Ishikawa (cell line): ENCODE data around the gene ARG2.

Experiments used
- CEBPB ChIP-seq: IDR thresholded peaks from 2 replicates; pipeline ENCODE4 v1.6.1; 2012
- CREB1 ChIP-seq: IDR thresholded peaks from 2 replicates; pipeline ENCODE4 v1.6.1; 2012; ENCODE audit warnings: low read depth
- EGR1 ChIP-seq: IDR thresholded peaks from 2 replicates; pipeline ENCODE4 v1.6.1; 2012
- EP300 ChIP-seq: IDR thresholded peaks from 2 replicates; pipeline ENCODE4 v1.6.1; 2012; ENCODE audit warnings: borderline replicate concordance
- FOXM1 ChIP-seq: IDR thresholded peaks from 2 replicates; pipeline ENCODE4 v1.6.1; 2012; ENCODE audit warnings: low read depth, borderline replicate concordance
- NFIC ChIP-seq: IDR thresholded peaks from 2 replicates; pipeline ENCODE4 v1.6.1; 2012
- RAD21 ChIP-seq: IDR thresholded peaks from 2 replicates; pipeline ENCODE4 v1.6.1; 2012; ENCODE audit warnings: low read depth
- REST ChIP-seq: IDR thresholded peaks from 2 replicates; pipeline ENCODE4 v1.6.1; 2012; ENCODE audit warnings: low read depth, mild to moderate bottlenecking
- TAF1 ChIP-seq: IDR thresholded peaks from 2 replicates; pipeline ENCODE4 v1.6.1; 2012; ENCODE audit warnings: low read depth, mild to moderate bottlenecking
- TCF12 ChIP-seq: IDR thresholded peaks from 2 replicates; pipeline ENCODE4 v1.6.1; 2012; ENCODE audit warnings: low read depth
- TEAD4 ChIP-seq: IDR thresholded peaks from 2 replicates; pipeline ENCODE4 v1.6.1; 2012
- YY1 ChIP-seq: IDR thresholded peaks from 2 replicates; pipeline ENCODE4 v1.6.1; 2012; ENCODE audit warnings: low read depth
- ZBTB7A ChIP-seq: IDR thresholded peaks from 2 replicates; pipeline ENCODE4 v1.6.1; 2012; ENCODE audit warnings: low read depth
- TF ChIP-seq, protein P1 (sequence below): IDR thresholded peaks from 2 replicates; pipeline ENCODE4 v1.6.1; 2012
- TF ChIP-seq, protein P2 (sequence below): IDR thresholded peaks from 2 replicates; pipeline ENCODE4 v1.6.1; 2012

ARG2 gene

GRCh38 chr14:67619446-67620216 is at the start of gene ARG2:
Gene ARG2 (plus strand): TSS chr14:67619920. CDS start chr14:67619978, 58 bp downstream.
- no peak for TF ChIP-seq FOXM1
- peak; percentile 45 for TF ChIP-seq TEAD4
- TF ChIP-seq, protein P1, sequence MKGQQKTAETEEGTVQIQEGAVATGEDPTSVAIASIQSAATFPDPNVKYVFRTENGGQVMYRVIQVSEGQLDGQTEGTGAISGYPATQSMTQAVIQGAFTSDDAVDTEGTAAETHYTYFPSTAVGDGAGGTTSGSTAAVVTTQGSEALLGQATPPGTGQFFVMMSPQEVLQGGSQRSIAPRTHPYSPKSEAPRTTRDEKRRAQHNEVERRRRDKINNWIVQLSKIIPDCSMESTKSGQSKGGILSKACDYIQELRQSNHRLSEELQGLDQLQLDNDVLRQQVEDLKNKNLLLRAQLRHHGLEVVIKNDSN: peak; percentile 18; the same call in 1 of the 2 replicates
- peak; percentile 14; the same call in 1 of the 2 replicates for TF ChIP-seq CEBPB
- TF ChIP-seq EP300: no peak
- TF ChIP-seq YY1: no peak; the same call in 1 of the 2 replicates
- TF ChIP-seq TAF1: no peak
- TF ChIP-seq ZBTB7A: no peak
- 0 out of 2 replicates have a peak, but pooled peaks have one; percentile 1 for TF ChIP-seq RAD21
- TF ChIP-seq EGR1: no peak
- no peak for TF ChIP-seq REST
- no peak; the same call in none of the 2 replicates for TF ChIP-seq NFIC
- peak; percentile 95 for TF ChIP-seq CREB1
- TF ChIP-seq, protein P2, sequence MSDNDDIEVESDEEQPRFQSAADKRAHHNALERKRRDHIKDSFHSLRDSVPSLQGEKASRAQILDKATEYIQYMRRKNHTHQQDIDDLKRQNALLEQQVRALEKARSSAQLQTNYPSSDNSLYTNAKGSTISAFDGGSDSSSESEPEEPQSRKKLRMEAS: peak; percentile 80
- TF ChIP-seq TCF12: peak; percentile 71; the same call in 1 of the 2 replicates

DNA sequence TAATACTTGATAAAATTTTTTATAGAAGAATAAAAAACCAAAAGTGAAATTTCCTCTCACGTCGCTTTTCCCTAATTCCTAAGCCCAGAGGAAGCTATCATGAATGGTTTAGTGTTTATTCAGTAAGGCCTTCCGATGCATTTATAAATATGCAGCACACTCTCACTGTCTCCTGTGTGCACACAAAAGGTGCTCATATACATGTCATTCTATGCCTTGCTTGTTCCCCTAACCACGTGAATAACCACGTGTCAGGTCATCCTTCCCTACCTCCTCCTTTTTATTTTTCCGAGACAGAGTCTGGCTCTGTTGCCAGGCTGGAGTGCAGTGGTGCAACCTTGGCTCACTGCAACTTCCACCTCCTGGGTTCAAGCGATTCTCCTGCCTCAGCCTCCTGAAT is 49.3 kb upstream of the ARG2 start:
- TF ChIP-seq CEBPB (no peak), NFIC (no peak), TCF12 (no peak), TAF1 (no peak), REST (no peak), EP300 (no peak), ZBTB7A (no peak), EGR1 (no peak)
- TF ChIP-seq, protein P1: no peak
- TF ChIP-seq, protein P2: no peak

DNA sequence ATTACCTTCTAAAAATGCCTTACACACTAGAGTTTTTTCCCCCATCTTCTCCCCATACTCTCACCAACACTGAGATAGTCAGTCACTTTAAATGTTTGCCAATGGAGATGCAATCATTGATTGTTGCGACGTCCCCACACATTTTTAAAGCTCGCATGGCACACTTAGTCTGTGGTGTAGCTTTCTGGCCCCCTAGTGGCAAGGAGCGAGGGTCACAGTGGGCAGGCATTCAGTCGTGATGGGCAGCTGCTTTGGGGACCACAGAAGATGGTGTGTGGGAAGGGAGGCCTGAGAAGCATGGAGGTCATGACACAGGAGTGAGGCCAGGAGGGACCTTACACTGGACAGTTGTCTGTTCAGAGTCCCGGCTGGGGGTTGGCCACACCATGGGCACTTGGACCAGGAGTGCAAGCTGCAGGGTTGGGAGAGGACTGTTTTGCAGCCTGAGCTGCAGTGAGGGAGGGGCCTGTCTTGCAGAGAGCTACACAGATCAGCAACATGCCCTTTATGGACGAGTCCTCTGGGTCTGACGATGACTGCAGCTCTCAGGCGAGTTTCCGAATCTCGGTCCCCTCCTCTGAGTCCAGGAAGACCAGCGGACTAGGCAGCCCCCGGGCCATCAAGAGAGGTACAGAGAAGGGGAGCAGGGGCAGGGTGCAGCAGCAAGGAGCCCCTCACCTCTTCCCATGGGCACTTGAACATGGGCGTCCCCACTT is 48.3 kb upstream of the ARG2 start:
- TF ChIP-seq REST (no peak), RAD21 (peak; percentile 94), EGR1 (no peak)

GRCh38 chr14:67571991-67572323 is 47.8 kb upstream of the ARG2 start:
- no peak for TF ChIP-seq TCF12
- no peak for TF ChIP-seq EP300
- TF ChIP-seq YY1: no peak
- TF ChIP-seq CEBPB: no peak
- TF ChIP-seq TEAD4: no peak
- no peak for TF ChIP-seq RAD21
- no peak for TF ChIP-seq EGR1
- TF ChIP-seq NFIC: no peak
- TF ChIP-seq, protein P1: no peak
- TF ChIP-seq FOXM1: no peak
- TF ChIP-seq REST: no peak
- no peak for TF ChIP-seq TAF1
- TF ChIP-seq, protein P2: no peak
- no peak for TF ChIP-seq ZBTB7A
- no peak for TF ChIP-seq CREB1
